IMR-90 (cell line): Measurements from ENCODE around the gene RAP2A. TPM values are rescaled to one million over a fixed set of nuclear protein-coding genes. Genes with fewer than 3 reads are reported as not detected.

Experiments
- ATAC-seq: fragments of 200-7000 bp; cut with Tn5 transposase; 2 replicates; pipeline ENCODE4 v1.9.1; 2020; ENCODE audit warnings: low read depth, mild to moderate bottlenecking, moderate library complexity
- BruUV-seq: library from RNA; stranded (reverse); fragments of 400-500 nt; replicated peaks from 2 replicates; lab custom pipeline; 2021; lab: Mats Ljungman, UMichigan
- CTCF ChIA-PET: fragments of 300-600 bp; formaldehyde crosslinking; extraction: SDS; loops from one replicate; lab custom pipeline; 2021; ENCODE audit warnings: antibody characterized with exemption; lab: Yijun Ruan, JAX
- POLR2A ChIA-PET: fragments of 300-600 bp; sonication (Branson Sonifier 250); formaldehyde crosslinking; loops from one replicate; lab custom pipeline; 2022; ENCODE audit warnings: antibody characterized with exemption; ENCODE audit not compliant: unreplicated experiment; lab: Charles Lee
- DNase-seq: peaks from one replicate; pipeline ENCODE4 v3.0.0; 2013
- H2AFZ ChIP-seq: replicated peaks from 2 replicates; pipeline ENCODE3; 2013; ENCODE audit warnings: low read length, mild to moderate bottlenecking; ENCODE audit not compliant: poor library complexity
- H2AK5ac ChIP-seq: 2 replicates; pipeline ENCODE4 v1.6.1; 2013; ENCODE audit warnings: low read depth, low read length, inconsistent platforms
- H2AK9ac ChIP-seq: replicated peaks from 2 replicates; pipeline ENCODE3; 2013; ENCODE audit warnings: mild to moderate bottlenecking, low read depth, low read length, moderate library complexity; ENCODE audit not compliant: poor library complexity
- H2BK120ac ChIP-seq: 2 replicates; pipeline ENCODE4 v1.6.1; 2013; ENCODE audit warnings: low read depth, low read length, inconsistent platforms
- H2BK15ac ChIP-seq: 3 replicates; pipeline ENCODE4 v1.6.1; 2013; ENCODE audit warnings: low read depth, low read length, inconsistent platforms
- H2BK20ac ChIP-seq: 2 replicates; pipeline ENCODE4 v1.6.1; 2013; ENCODE audit warnings: low read depth, mild to moderate bottlenecking, inconsistent platforms, low read length, moderate library complexity
- H2BK5ac ChIP-seq: 2 replicates; pipeline ENCODE4 v1.6.1; 2013; ENCODE audit warnings: mild to moderate bottlenecking, low read depth, low read length, inconsistent platforms; ENCODE audit not compliant: poor library complexity, severe bottlenecking
- H3K14ac ChIP-seq: replicated peaks from 2 replicates; pipeline ENCODE4 v1.6.1; 2013; ENCODE audit warnings: low read depth, low read length, inconsistent platforms
- H3K18ac ChIP-seq: 2 replicates; pipeline ENCODE4 v1.6.1; 2013; ENCODE audit warnings: low read depth, low read length, control low read depth
- H3K23ac ChIP-seq: 2 replicates; pipeline ENCODE4 v1.6.1; 2013; ENCODE audit warnings: low read depth, low read length, inconsistent platforms
- H3K27ac ChIP-seq: 2 replicates; pipeline ENCODE4 v1.5.1; 2013; ENCODE audit warnings: mild to moderate bottlenecking, control low read depth, low read length; ENCODE audit not compliant: insufficient read depth
- H3K27me3 ChIP-seq: 2 replicates; pipeline ENCODE4 v1.6.1; 2013; ENCODE audit warnings: low read length; ENCODE audit not compliant: control insufficient read depth, insufficient read depth
- H3K36me3 ChIP-seq: 2 replicates; pipeline ENCODE4 v1.6.1; 2013; ENCODE audit warnings: low read length, mixed read lengths; ENCODE audit not compliant: control insufficient read depth, insufficient read depth
- H3K4ac ChIP-seq: 2 replicates; pipeline ENCODE4 v1.6.1; 2013; ENCODE audit warnings: low read depth, low read length, inconsistent platforms
- H3K4me1 ChIP-seq: 2 replicates; pipeline ENCODE4 v1.6.1; 2013; ENCODE audit warnings: low read length, mixed read lengths; ENCODE audit not compliant: control insufficient read depth, insufficient read depth
- H3K4me2 ChIP-seq: 2 replicates; pipeline ENCODE4 v1.6.1; 2013; ENCODE audit warnings: low read depth, mild to moderate bottlenecking, control low read depth, low read length, moderate library complexity
- H3K4me3 ChIP-seq: 2 replicates; pipeline ENCODE4 v1.5.1; 2013; ENCODE audit warnings: low read depth, mild to moderate bottlenecking, control low read depth, low read length, moderate library complexity; ENCODE audit not compliant: insufficient read depth
- H3K56ac ChIP-seq: 2 replicates; pipeline ENCODE4 v1.6.1; 2013; ENCODE audit warnings: low read length, inconsistent platforms; ENCODE audit not compliant: insufficient read depth; ENCODE audit errors: extremely low read depth
- H3K79me1 ChIP-seq, 2 experiments: 2 replicates each; pipeline ENCODE4 v1.6.1; 2013; ENCODE audit warnings: low read length in 2 of 2, inconsistent platforms in 1 of 2, low read depth in 1 of 2
- H3K9ac ChIP-seq: 2 replicates; pipeline ENCODE4 v1.6.1; 2013; ENCODE audit warnings: low read depth, low read length, control low read depth
- H3K9me1 ChIP-seq: 2 replicates; pipeline ENCODE4 v1.6.1; 2013; ENCODE audit warnings: low read length, inconsistent platforms; ENCODE audit not compliant: insufficient read depth
- H3K9me3 ChIP-seq: 2 replicates; pipeline ENCODE4 v1.6.1; 2013; ENCODE audit warnings: low read length; ENCODE audit not compliant: control insufficient read depth, insufficient read depth
- H4K20me1 ChIP-seq: 2 replicates; pipeline ENCODE4 v1.6.1; 2013; ENCODE audit warnings: low read length, inconsistent platforms; ENCODE audit not compliant: insufficient read depth
- H4K5ac ChIP-seq: 2 replicates; pipeline ENCODE4 v1.6.1; 2013; ENCODE audit warnings: mild to moderate bottlenecking, low read depth, low read length, control low read depth
- H4K8ac ChIP-seq, 2 experiments: 2 replicates each; pipeline ENCODE4 v1.6.1; 2013; ENCODE audit warnings: low read depth in 2 of 2, low read length in 2 of 2, control low read depth in 1 of 2, inconsistent platforms in 1 of 2
- H4K91ac ChIP-seq: 2 replicates; pipeline ENCODE4 v1.6.1; 2013; ENCODE audit warnings: low read depth, low read length, inconsistent platforms; ENCODE audit not compliant: insufficient read depth
- BHLHE40 ChIP-seq: fragments of 150-350 bp; IDR thresholded peaks from 2 replicates; pipeline ENCODE4 v1.6.1; 2016; ENCODE audit warnings: mild to moderate bottlenecking, low read depth, low read length
- CEBPB ChIP-seq: IDR thresholded peaks from 2 replicates; pipeline ENCODE4 v1.6.1; 2012; ENCODE audit warnings: low read depth, low read length, improper control_type of control experiment
- MAFK ChIP-seq: IDR thresholded peaks from 2 replicates; pipeline ENCODE4 v1.6.1; 2012; ENCODE audit warnings: low read depth, low read length, improper control_type of control experiment
- MAZ ChIP-seq: IDR thresholded peaks from 2 replicates; pipeline ENCODE4 v1.6.1; 2012; ENCODE audit warnings: low read depth, mild to moderate bottlenecking, low read length, improper control_type of control experiment, moderate library complexity, borderline replicate concordance
- RAD21 ChIP-seq: IDR thresholded peaks from 2 replicates; pipeline ENCODE4 v1.6.1; 2012; ENCODE audit warnings: low read length, improper control_type of control experiment
- RFX5 ChIP-seq: IDR thresholded peaks from 2 replicates; pipeline ENCODE4 v1.8.0; 2012; ENCODE audit warnings: low read depth, mild to moderate bottlenecking, low read length, moderate library complexity
- SMC3 ChIP-seq: fragments of 150-350 bp; IDR thresholded peaks from 2 replicates; pipeline ENCODE4 v1.6.1; 2016; ENCODE audit warnings: low read depth, mild to moderate bottlenecking, antibody characterized with exemption, low read length, moderate library complexity
- USF2 ChIP-seq: fragments of 150-350 bp; IDR thresholded peaks from 2 replicates; pipeline ENCODE4 v1.6.1; 2017; ENCODE audit warnings: mild to moderate bottlenecking, antibody characterized with exemption, low read length, low read depth
- WGBS, 2 experiments: methylation state at CpG; one replicate each; pipeline versions ENCODE4 v1.1.5 to v1.1.7; 2013; ENCODE audit warnings: missing lambda C conversion rate in 2 of 2; ENCODE audit not compliant: insufficient read length in 1 of 2; ENCODE audit errors: extremely low coverage in 2 of 2; 5-methylcytosine and 5-hydroxymethylcytosine counted together
- dilution Hi-C: fragments of 300-500 bp; cut with HindIII; formaldehyde crosslinking; loops from one replicate; pipeline ENCODE4 v1.14.3; 2018; ENCODE audit warnings: low sequenced_read_pairs; ENCODE audit not compliant: unreplicated experiment
- in situ Hi-C: fragments of 300-500 bp; cut with MboI; formaldehyde crosslinking; loops from 3 replicates; pipeline ENCODE4 v1.14.3; 2019; ENCODE audit warnings: low sequenced_read_pairs, inconsistent platforms, mixed read lengths
- intact Hi-C: fragments of 100-400 bp; cut with micrococcal nuclease; formaldehyde crosslinking; loops from 2 replicates; pipeline ENCODE4 v1.10.0; 2022
- polyA plus RNA-seq, 3 experiments: library from polyadenylated mRNA; depleted of rRNA; stranded (reverse); fragments of >200 nt; gene quantifications; 2 replicates each; pipeline ENCODE4 v1.2.3, GENCODE V29; 2012; ENCODE audit warnings: low replicate concordance in 1 of 3
- total RNA-seq: library from RNA; depleted of rRNA; stranded (reverse); fragments of >200 nt; gene quantifications from 2 replicates; pipeline ENCODE4 v1.2.3, GENCODE V29; 2012

The RAP2A gene
- total and polyA plus RNA-seq, 2 of the 4 experiments (the other 2 are of a cell fraction): 6.4 to 21.0 TPM

GRCh38 chr13:97436845-97437244, 2.9 kb downstream of the RAP2A start:
- Histone ChIP-seq H3K27ac (no peak overlapping the region), H3K14ac (no peak overlapping the region), H3K4ac (no peak overlapping the region), H2AK5ac (no peak overlapping the region), H2AFZ (no peak overlapping the region), H3K36me3 (no peaks in the 10 kb centered on the region), H2BK120ac (no peak overlapping the region), H3K23ac (no peak overlapping the region), H3K56ac (no peak overlapping the region), H2BK15ac (no peak overlapping the region), H3K27me3 (no peaks in the 10 kb centered on the region), H3K9me3 (no peaks in the 10 kb centered on the region), H4K5ac (no peak overlapping the region), H3K9ac (no peak overlapping the region), H2BK5ac (no peak overlapping the region), H3K9me1 (peaks cover 5% of the 10 kb centered on the region; the same call in 1 of the 2 replicates), H3K79me1 (peaks cover 22 to 50% of the 10 kb centered on the region in 2 experiments), H3K18ac (no peak overlapping the region), H2AK9ac (no peak overlapping the region), H3K4me1 (peaks cover 4% of the 10 kb centered on the region; the same call in 1 of the 2 replicates), H4K20me1 (peaks cover 13% of the 10 kb centered on the region), H3K4me2 (peak overlapping the region; percentile 58), H3K4me3 (no peak overlapping the region), H2BK20ac (no peak overlapping the region), H4K8ac (no peak overlapping the region), H4K91ac (no peak overlapping the region)
- TF ChIP-seq RAD21 (no peak), USF2 (no peak), SMC3 (no peak), BHLHE40 (no peak), RFX5 (no peak), CEBPB (no peak), MAZ (no peak), MAFK (peak; percentile 55)
- ChIA-PET CTCF (no interaction called here), POLR2A (no interaction called here)
- dilution Hi-C loops: no loop called here
- in situ Hi-C loops: no loop called here
- no TSS peak for BruUV-seq
- WGBS, 2 experiments: no CpG with 5 or more reads among the region's 2 CpGs
- intact Hi-C loops: loop anchor here (1.0 to 10.0 kb wide), 3 partner anchors 108 to 220 kb away; no protein-coding TSS in a partner anchor
- ATAC-seq (no peak), DNase-seq (no peak)
